Smooth muscle cell (in vitro differentiated cells): Measurements from ENCODE around the gene GUSB. TPM values are rescaled to one million over a fixed set of nuclear protein-coding genes. Genes with fewer than 3 reads are reported as not detected.

Experiments used
- DNase-seq: peaks from one replicate; lab custom pipeline; 2025; ENCODE audit not compliant: unreplicated experiment; lab: John Stamatoyannopoulos, UW
- H2AFZ ChIP-seq: fragments of 200-600 bp; sonication (generic); 2 replicates; pipeline ENCODE4 v1.6.0; 2016; ENCODE audit warnings: antibody characterized with exemption, low read depth, mild to moderate bottlenecking
- H3F3A ChIP-seq: fragments of 200-600 bp; sonication (generic); 2 replicates; pipeline ENCODE4 v1.6.0; 2017; ENCODE audit warnings: antibody characterized with exemption, low read depth
- H3K27ac ChIP-seq: fragments of 200-600 bp; sonication (generic); 2 replicates; pipeline ENCODE4 v1.5.1; 2016; ENCODE audit warnings: low read depth, mild to moderate bottlenecking
- H3K27me3 ChIP-seq: fragments of 200-600 bp; sonication (generic); 2 replicates; pipeline ENCODE4 v1.6.1; 2016; ENCODE audit warnings: low read depth, mild to moderate bottlenecking
- H3K36me3 ChIP-seq: fragments of 200-600 bp; sonication (generic); 2 replicates; pipeline ENCODE4 v1.5.1; 2016; ENCODE audit warnings: low read depth
- H3K4me1 ChIP-seq: fragments of 200-600 bp; sonication (generic); 2 replicates; pipeline ENCODE4 v1.5.1; 2016; ENCODE audit warnings: low read depth
- H3K4me2 ChIP-seq: fragments of 200-600 bp; sonication (generic); 2 replicates; pipeline ENCODE4 v1.6.0; 2016; ENCODE audit warnings: mild to moderate bottlenecking
- H3K4me3 ChIP-seq: fragments of 200-600 bp; sonication (generic); 2 replicates; pipeline ENCODE4 v1.5.1; 2016; ENCODE audit warnings: mild to moderate bottlenecking
- H3K79me2 ChIP-seq: fragments of 200-600 bp; sonication (generic); 2 replicates; pipeline ENCODE4 v1.6.0; 2016; ENCODE audit warnings: low read depth, mild to moderate bottlenecking
- H3K9ac ChIP-seq: fragments of 200-600 bp; sonication (generic); 2 replicates; pipeline ENCODE4 v1.6.0; 2016; ENCODE audit warnings: low read depth
- H3K9me3 ChIP-seq: fragments of 200-600 bp; sonication (generic); replicated peaks from 2 replicates; pipeline ENCODE4 v1.5.1; 2016; ENCODE audit warnings: low read depth
- H4K20me1 ChIP-seq: fragments of 200-600 bp; sonication (generic); 2 replicates; pipeline ENCODE4 v1.6.0; 2016; ENCODE audit warnings: low read depth
- WGBS: methylation state at CpG from one replicate; pipeline ENCODE4 v1.1.7; 2016; ENCODE audit warnings: low lambda C conversion rate; 5-methylcytosine and 5-hydroxymethylcytosine counted together
- polyA plus RNA-seq: library from polyadenylated mRNA; unstranded; fragments of >200 nt; fragmentation: Nextera tagmentation; extraction: Ambion mirVana; gene quantifications from 2 replicates; pipeline ENCODE4 v1.2.1, GENCODE V29; 2016
- total RNA-seq: library from RNA; depleted of rRNA; stranded (reverse); fragments of >200 nt; gene quantifications from 2 replicates; pipeline ENCODE4 v1.2.3, GENCODE V29; 2014
- TF ChIP-seq, protein P1 (sequence below): fragments of 200-600 bp; sonication (generic); IDR thresholded peaks from 2 replicates; pipeline ENCODE4 v1.5.1; 2017; ENCODE audit warnings: borderline replicate concordance, mild to moderate bottlenecking, antibody characterized with exemption; ENCODE audit not compliant: insufficient read depth, poor library complexity, severe bottlenecking

GUSB gene
- total and polyA plus RNA-seq, 2 experiments from 2014 or later = 24.4 to 42.1 TPM

DNA sequence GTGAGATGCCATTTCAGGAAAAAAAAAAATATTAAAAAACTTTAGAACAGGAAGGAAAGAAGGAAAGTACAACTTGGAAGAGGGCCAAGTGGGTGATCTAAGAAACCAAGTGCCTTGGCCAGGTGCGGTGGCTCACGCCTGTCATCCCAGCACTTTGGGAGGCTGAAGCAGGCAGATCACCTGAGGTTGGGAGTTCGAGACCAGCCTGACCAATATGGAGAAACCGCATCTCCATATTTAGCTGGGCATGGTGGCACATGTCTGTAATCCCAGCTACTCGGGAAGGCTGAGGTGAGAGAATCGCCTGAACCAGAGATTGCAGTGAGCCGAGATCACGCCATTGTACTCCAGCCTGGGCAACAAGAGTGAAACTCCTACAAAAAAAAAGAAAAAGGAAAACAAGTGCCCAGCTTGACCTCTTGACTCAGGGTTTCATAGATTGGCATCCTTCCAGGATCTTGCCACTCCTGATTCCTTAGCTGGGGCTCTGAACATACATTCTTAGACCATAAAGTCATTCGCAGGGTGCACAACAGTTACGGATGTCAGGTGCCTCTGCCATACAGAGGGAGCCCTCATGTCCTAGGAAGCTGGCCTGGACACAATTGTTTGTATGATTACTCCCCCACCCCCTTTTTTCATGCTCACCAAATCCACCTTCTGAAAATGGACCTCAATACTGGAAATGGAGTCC is 2.1 kb upstream of the GUSB start:
- Histone ChIP-seq H3K9me3 (no peaks in the 10 kb centered on the region), H3K9ac (no peak overlapping the region), H3K36me3 (no peaks in the 10 kb centered on the region), H3K27ac (no peak overlapping the region), H3K27me3 (no peaks in the 10 kb centered on the region), H4K20me1 (no peaks in the 10 kb centered on the region), H3K4me1 (no peaks in the 10 kb centered on the region), H2AFZ (no peak overlapping the region), H3K79me2 (peaks cover 6% of the 10 kb centered on the region), H3F3A (no peaks in the 10 kb centered on the region), H3K4me2 (no peak overlapping the region), H3K4me3 (no peak overlapping the region)
- no peak for DNase-seq
- WGBS = 96% methylated on average over 10 of the region's 10 CpGs
- TF ChIP-seq, protein P1, sequence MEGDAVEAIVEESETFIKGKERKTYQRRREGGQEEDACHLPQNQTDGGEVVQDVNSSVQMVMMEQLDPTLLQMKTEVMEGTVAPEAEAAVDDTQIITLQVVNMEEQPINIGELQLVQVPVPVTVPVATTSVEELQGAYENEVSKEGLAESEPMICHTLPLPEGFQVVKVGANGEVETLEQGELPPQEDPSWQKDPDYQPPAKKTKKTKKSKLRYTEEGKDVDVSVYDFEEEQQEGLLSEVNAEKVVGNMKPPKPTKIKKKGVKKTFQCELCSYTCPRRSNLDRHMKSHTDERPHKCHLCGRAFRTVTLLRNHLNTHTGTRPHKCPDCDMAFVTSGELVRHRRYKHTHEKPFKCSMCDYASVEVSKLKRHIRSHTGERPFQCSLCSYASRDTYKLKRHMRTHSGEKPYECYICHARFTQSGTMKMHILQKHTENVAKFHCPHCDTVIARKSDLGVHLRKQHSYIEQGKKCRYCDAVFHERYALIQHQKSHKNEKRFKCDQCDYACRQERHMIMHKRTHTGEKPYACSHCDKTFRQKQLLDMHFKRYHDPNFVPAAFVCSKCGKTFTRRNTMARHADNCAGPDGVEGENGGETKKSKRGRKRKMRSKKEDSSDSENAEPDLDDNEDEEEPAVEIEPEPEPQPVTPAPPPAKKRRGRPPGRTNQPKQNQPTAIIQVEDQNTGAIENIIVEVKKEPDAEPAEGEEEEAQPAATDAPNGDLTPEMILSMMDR = no peak

DNA sequence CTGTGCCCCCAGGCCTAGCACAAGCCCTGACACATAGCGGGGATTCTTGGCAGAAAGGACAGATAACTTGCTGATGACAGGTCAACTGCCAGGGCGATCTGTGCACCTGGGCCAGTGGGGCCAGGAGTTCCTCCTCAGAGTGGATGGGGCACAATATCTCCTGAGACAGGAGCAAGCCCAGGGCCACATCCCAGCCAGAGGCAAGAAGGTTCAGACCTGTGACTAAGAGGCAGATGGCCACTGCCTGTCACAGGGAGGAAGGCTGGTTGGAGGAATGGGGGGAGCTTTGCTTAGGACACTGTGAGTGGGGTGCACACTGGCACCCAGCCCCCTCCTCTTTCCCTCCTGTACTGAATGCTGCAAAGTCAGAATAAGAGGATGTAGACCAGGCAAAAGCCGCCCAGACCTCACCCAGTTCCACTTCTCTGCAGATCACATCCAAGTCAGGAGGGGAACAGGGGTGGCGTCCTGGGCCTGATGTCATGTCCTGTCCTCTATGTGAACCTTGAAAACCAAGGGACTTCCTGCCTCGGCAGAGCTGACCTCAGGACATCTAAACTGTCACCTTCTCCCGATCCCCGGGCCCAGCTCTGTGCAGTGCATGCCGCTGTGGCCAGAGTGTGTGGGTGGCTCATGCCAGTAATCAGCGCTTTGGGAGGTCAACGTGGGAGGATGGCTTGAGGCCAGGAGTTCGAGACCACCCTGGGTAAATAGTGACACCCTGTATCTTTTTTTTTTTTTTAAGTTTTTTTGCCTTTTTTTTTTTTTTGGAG is 1.3 kb downstream of the GUSB start:
- no peak overlapping the region for H2AFZ ChIP-seq
- no peaks in the 10 kb centered on the region for H4K20me1 ChIP-seq
- no peak overlapping the region for H3K4me2 ChIP-seq
- H3K36me3 ChIP-seq = no peaks in the 10 kb centered on the region
- peak overlapping the region; percentile 87 for H3K4me3 ChIP-seq
- no peak for DNase-seq
- no peaks in the 10 kb centered on the region for H3K27me3 ChIP-seq
- no peaks in the 10 kb centered on the region for H3K4me1 ChIP-seq
- 80% methylated on average over 11 of the region's 11 CpGs for WGBS
- TF ChIP-seq, protein P1 = no peak
- H3K27ac ChIP-seq = no peak overlapping the region
- no peaks in the 10 kb centered on the region for H3F3A ChIP-seq
- no peak overlapping the region for H3K9ac ChIP-seq
- no peaks in the 10 kb centered on the region for H3K9me3 ChIP-seq
- H3K79me2 ChIP-seq = peaks cover 6% of the 10 kb centered on the region

DNA sequence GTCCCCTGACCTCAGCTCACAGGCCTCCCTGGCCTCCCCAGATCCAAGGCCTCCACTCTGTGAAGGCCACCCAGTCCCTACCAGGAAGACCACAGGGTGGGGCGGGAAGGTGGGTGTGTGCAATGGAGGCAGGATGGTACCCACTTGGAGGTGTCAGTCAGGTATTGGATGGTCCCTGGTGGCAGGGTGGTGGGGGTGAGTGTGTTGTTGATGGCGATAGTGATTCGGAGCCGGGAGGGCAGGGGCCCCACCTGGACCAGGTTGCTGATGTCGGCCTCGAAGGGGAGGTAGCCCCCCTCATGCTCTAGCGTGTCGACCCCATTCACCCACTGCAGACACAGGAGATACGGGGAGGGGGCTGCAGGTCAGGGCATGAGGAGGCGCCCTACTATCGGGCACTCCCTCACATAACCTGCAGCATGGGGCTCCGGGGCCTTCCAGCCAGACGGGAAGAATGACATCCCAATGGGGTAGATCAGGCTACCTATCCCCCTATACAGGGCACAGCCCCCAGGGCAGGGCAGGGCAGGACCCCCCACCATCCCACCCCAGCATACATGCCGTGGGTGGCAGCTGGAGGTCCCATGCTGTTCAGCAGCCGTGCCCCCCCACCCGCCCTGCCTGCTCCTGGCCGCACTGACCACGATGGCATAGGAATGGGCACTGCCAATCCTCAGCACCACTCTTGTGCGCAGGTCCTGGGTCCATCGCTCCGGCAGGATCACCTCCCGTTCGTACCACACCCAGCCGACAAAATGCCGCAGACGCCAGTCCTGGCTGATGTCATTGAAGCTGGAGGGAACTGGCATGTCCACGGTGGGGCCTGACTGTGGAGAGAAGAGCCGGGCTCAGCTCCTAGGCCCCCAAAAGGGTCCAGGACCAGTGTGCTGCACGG is 2.2 kb downstream of the GUSB start:
- Histone ChIP-seq H3K79me2 (peaks cover 6% of the 10 kb centered on the region), H3K4me2 (no peak overlapping the region), H3K27me3 (no peaks in the 10 kb centered on the region), H3K9ac (no peak overlapping the region), H4K20me1 (no peaks in the 10 kb centered on the region), H3F3A (no peaks in the 10 kb centered on the region), H3K27ac (no peak overlapping the region), H2AFZ (no peak overlapping the region), H3K9me3 (no peaks in the 10 kb centered on the region), H3K4me1 (no peaks in the 10 kb centered on the region), H3K4me3 (no peak overlapping the region), H3K36me3 (no peaks in the 10 kb centered on the region)
- TF ChIP-seq, protein P1 = no peak
- 98% methylated on average over 27 of the region's 29 CpGs for WGBS
- no peak for DNase-seq
